H1 (cell line): Measurements from ENCODE around the gene SLC9A4. TPM values are rescaled to one million over a fixed set of nuclear protein-coding genes. Genes with fewer than 3 reads are reported as not detected.

Source experiments
- CTCF ChIA-PET: fragments of 300-600 bp; sonication (Branson Sonifier 250); formaldehyde crosslinking; loops from one replicate; lab custom pipeline; 2021; ENCODE audit not compliant: partially characterized antibody; lab: Charles Lee
- POLR2A ChIA-PET: fragments of 300-600 bp; sonication (Branson Sonifier 250); formaldehyde crosslinking; loops from one replicate; lab custom pipeline; 2021; ENCODE audit warnings: inconsistent platforms; ENCODE audit not compliant: partially characterized antibody; lab: Charles Lee
- DNase-seq, 2 experiments: peaks; one replicate each; pipeline versions ENCODE4 v3.0.0 to v3.0.0-alpha.2; 2010 to 2022; ENCODE audit warnings: low spot score in 2 of 2, low read depth in 1 of 2, mixed read lengths in 1 of 2
- FAIRE-seq: peaks from 2 replicates; lab custom pipeline; 2011; peaks lifted over from hg19 to GRCh38; lab: Jason Lieb, UNC
- H2AFZ ChIP-seq: 2 replicates; pipeline ENCODE4 v1.8.1; 2012; ENCODE audit warnings: low read length, inconsistent platforms
- H2AK5ac ChIP-seq: 2 replicates; pipeline ENCODE4 v1.6.1; 2013; ENCODE audit warnings: low read depth, low read length
- H2BK120ac ChIP-seq: replicated peaks from 2 replicates; pipeline ENCODE3; 2013; ENCODE audit warnings: low read depth, low read length, inconsistent platforms
- H2BK12ac ChIP-seq: 2 replicates; pipeline ENCODE4 v1.6.1; 2013; ENCODE audit warnings: low read depth, low read length
- H2BK15ac ChIP-seq: 2 replicates; pipeline ENCODE4 v1.6.1; 2013; ENCODE audit warnings: low read length
- H2BK20ac ChIP-seq: 2 replicates; pipeline ENCODE4 v1.6.1; 2013; ENCODE audit warnings: low read length
- H2BK5ac ChIP-seq: 2 replicates; pipeline ENCODE4 v1.6.1; 2013; ENCODE audit warnings: low read depth, low read length
- H3K14ac ChIP-seq: 2 replicates; pipeline ENCODE4 v1.6.1; 2013; ENCODE audit warnings: inconsistent platforms; ENCODE audit not compliant: insufficient read length
- H3K18ac ChIP-seq: 2 replicates; pipeline ENCODE4 v1.6.1; 2013; ENCODE audit warnings: low read length; ENCODE audit errors: extremely low read depth
- H3K23ac ChIP-seq: 2 replicates; pipeline ENCODE4 v1.6.1; 2013; ENCODE audit warnings: inconsistent platforms; ENCODE audit not compliant: insufficient read length
- H3K23me2 ChIP-seq: 2 replicates; pipeline ENCODE4 v1.6.1; 2013; ENCODE audit warnings: low read depth, low read length
- H3K27ac ChIP-seq: 2 replicates; pipeline ENCODE4 v1.6.1; 2011; ENCODE audit warnings: low read depth, low read length, inconsistent platforms
- H3K27me3 ChIP-seq, 4 experiments: replicated peaks in 1 of 4; 1 replicate in 1 of 4; 2 replicates in 3 of 4; pipeline versions ENCODE4 v1.6.1 to v1.8.1; 2011 to 2013; ENCODE audit warnings: low read length in 3 of 4, mild to moderate bottlenecking in 3 of 4, inconsistent platforms in 2 of 4, mixed read lengths in 2 of 4, moderate library complexity in 1 of 4; ENCODE audit not compliant: control insufficient read depth in 3 of 4, insufficient read depth in 3 of 4; ENCODE audit errors: extremely low read depth in 1 of 4
- H3K36me3 ChIP-seq, 4 experiments: 2 replicates each; pipeline versions ENCODE4 v1.6.1 to v1.8.1; 2011 to 2013; ENCODE audit warnings: mild to moderate bottlenecking in 4 of 4, low read length in 3 of 4, moderate library complexity in 2 of 4, control low read depth in 1 of 4, inconsistent platforms in 1 of 4; ENCODE audit not compliant: insufficient read depth in 4 of 4, control insufficient read depth in 2 of 4
- H3K4ac ChIP-seq: replicated peaks from 2 replicates; pipeline ENCODE3; 2013; ENCODE audit warnings: low read length, low read depth, mixed read lengths, inconsistent platforms; ENCODE audit not compliant: insufficient read length
- H3K4me1 ChIP-seq, 4 experiments: replicated peaks in 1 of 4; 1 replicate in 1 of 4; 2 replicates in 3 of 4; pipeline versions ENCODE4 v1.6.1 to v1.8.1; 2011 to 2013; ENCODE audit warnings: low read length in 3 of 4, inconsistent platforms in 2 of 4, mixed read lengths in 1 of 4; ENCODE audit not compliant: insufficient read depth in 4 of 4, control insufficient read depth in 3 of 4
- H3K4me2 ChIP-seq, 2 experiments: 2 replicates each; pipeline versions ENCODE4 v1.6.1 to v1.8.1; 2011 to 2013; ENCODE audit warnings: low read depth in 2 of 2, low read length in 2 of 2, control low read depth in 1 of 2, inconsistent platforms in 1 of 2, mild to moderate bottlenecking in 1 of 2; ENCODE audit not compliant: insufficient read depth in 1 of 2
- H3K4me3 ChIP-seq, 4 experiments: fragments of 200-600, 300-600 bp in 1 of 4; sonication (generic), shearing (Covaris generic), sonication (Bioruptor Twin) in 1 of 4; 2 replicates each; pipeline versions ENCODE4 v1.5.1 to v1.8.1; 2011 to 2016; ENCODE audit warnings: low read length in 4 of 4, low read depth in 3 of 4, control low read depth in 2 of 4, inconsistent platforms in 2 of 4, mild to moderate bottlenecking in 2 of 4, mixed read lengths in 1 of 4, moderate library complexity in 1 of 4; ENCODE audit not compliant: insufficient read depth in 2 of 4; ENCODE audit errors: extremely low read depth in 1 of 4
- H3K56ac ChIP-seq: replicated peaks from 2 replicates; pipeline ENCODE3; 2013; ENCODE audit warnings: low read depth, mild to moderate bottlenecking, mixed read lengths, low read length, inconsistent platforms; ENCODE audit not compliant: insufficient read length
- H3K79me1 ChIP-seq: 2 replicates; pipeline ENCODE4 v1.6.1; 2013; ENCODE audit warnings: low read depth, low read length, control low read depth
- H3K79me2 ChIP-seq, 2 experiments: 2 replicates each; pipeline versions ENCODE4 v1.6.1 to v1.8.1; 2012 to 2013; ENCODE audit warnings: low read length in 2 of 2, mild to moderate bottlenecking in 2 of 2, inconsistent platforms in 1 of 2; ENCODE audit not compliant: insufficient read depth in 2 of 2, control insufficient read depth in 1 of 2
- H3K9ac ChIP-seq, 4 experiments: replicated peaks in 1 of 4; 1 replicate in 1 of 4; 2 replicates in 3 of 4; pipeline versions ENCODE4 v1.6.1 to v1.8.1; 2011 to 2013; ENCODE audit warnings: low read depth in 3 of 4, low read length in 3 of 4, control low read depth in 2 of 4, mild to moderate bottlenecking in 2 of 4, moderate library complexity in 2 of 4, inconsistent platforms in 1 of 4; ENCODE audit errors: extremely low read depth in 1 of 4
- H3K9me3 ChIP-seq, 2 experiments: 2 replicates each; pipeline versions ENCODE4 v1.6.1 to v1.8.1; 2012 to 2013; ENCODE audit warnings: mild to moderate bottlenecking in 2 of 2, moderate library complexity in 2 of 2, control low read depth in 1 of 2, inconsistent platforms in 1 of 2, low read depth in 1 of 2, low read length in 1 of 2, mixed read lengths in 1 of 2; ENCODE audit not compliant: insufficient read depth in 2 of 2
- H4K20me1 ChIP-seq, 2 experiments: replicated peaks in 1 of 2; 2 replicates each; pipeline versions ENCODE3 to v1.8.1; 2011 to 2013; ENCODE audit warnings: inconsistent platforms in 2 of 2, low read length in 2 of 2, mild to moderate bottlenecking in 1 of 2; ENCODE audit not compliant: insufficient read depth in 2 of 2, control insufficient read depth in 1 of 2
- H4K5ac ChIP-seq: 2 replicates; pipeline ENCODE4 v1.6.1; 2013; ENCODE audit warnings: low read length, low read depth, mixed read lengths, inconsistent platforms; ENCODE audit not compliant: insufficient read length
- H4K8ac ChIP-seq: 2 replicates; pipeline ENCODE4 v1.8.0; 2013; ENCODE audit warnings: mild to moderate bottlenecking, moderate library complexity, low read length, inconsistent platforms; ENCODE audit not compliant: insufficient read depth; ENCODE audit errors: extremely low read depth
- H4K91ac ChIP-seq: replicated peaks from 2 replicates; pipeline ENCODE3; 2013; ENCODE audit warnings: low read length, mixed read lengths, inconsistent platforms; ENCODE audit not compliant: insufficient read length
- BACH1 ChIP-seq: IDR thresholded peaks from 2 replicates; pipeline ENCODE4 v1.6.1; 2012; ENCODE audit warnings: low read length, improper control_type of control experiment
- BRCA1 ChIP-seq: IDR thresholded peaks from 2 replicates; pipeline ENCODE4 v1.6.1; 2012; ENCODE audit warnings: low read depth, low read length, improper control_type of control experiment
- CEBPB ChIP-seq: IDR thresholded peaks from 2 replicates; pipeline ENCODE4 v1.6.1; 2012; ENCODE audit warnings: low read depth, low read length
- CHD1 ChIP-seq: IDR thresholded peaks from 2 replicates; pipeline ENCODE4 v1.6.1; 2012; ENCODE audit warnings: low read depth, low read length, improper control_type of control experiment
- CHD2 ChIP-seq: IDR thresholded peaks from 2 replicates; pipeline ENCODE4 v1.6.1; 2012; ENCODE audit warnings: low read length, improper control_type of control experiment
- EGR1 ChIP-seq: IDR thresholded peaks from 2 replicates; pipeline ENCODE4 v1.6.1; 2011; ENCODE audit warnings: low read depth, low read length, borderline replicate concordance
- HDAC2 ChIP-seq, 2 experiments: fragments of 300-600 bp in 1 of 2; sonication (generic) in 1 of 2; IDR thresholded peaks; 2 replicates each; pipeline ENCODE4 v1.6.1; 2011 to 2012; ENCODE audit warnings: low read depth in 2 of 2, low read length in 2 of 2, mild to moderate bottlenecking in 2 of 2, moderate library complexity in 2 of 2, borderline replicate concordance in 1 of 2, inconsistent platforms in 1 of 2
- HDAC6 ChIP-seq: IDR thresholded peaks from one replicate; pipeline ENCODE4 v1.7.1; 2012; ENCODE audit warnings: low read depth, mild to moderate bottlenecking, inconsistent platforms, low read length, moderate library complexity
- JUN ChIP-seq: IDR thresholded peaks from 2 replicates; pipeline ENCODE4 v1.6.1; 2011; ENCODE audit warnings: low read depth, mild to moderate bottlenecking, improper control_type of control experiment, low read length
- KDM5A ChIP-seq: fragments of 200-600 bp; IDR thresholded peaks from 2 replicates; pipeline ENCODE4 v1.7.1; 2012; ENCODE audit warnings: mild to moderate bottlenecking, low read length, inconsistent platforms, mixed read lengths
- RAD21 ChIP-seq, 2 experiments: IDR thresholded peaks in 1 of 2; conservative IDR thresholded peaks in 1 of 2; 2 replicates each; pipeline ENCODE4 v1.6.1; 2011; ENCODE audit warnings: low read depth in 2 of 2, low read length in 2 of 2, improper control_type of control experiment in 1 of 2, inconsistent platforms in 1 of 2, mild to moderate bottlenecking in 1 of 2, moderate library complexity in 1 of 2
- RFX5 ChIP-seq: IDR thresholded peaks from 2 replicates; pipeline ENCODE4 v1.6.1; 2011; ENCODE audit warnings: low read depth, low read length, improper control_type of control experiment, borderline replicate concordance
- SP2 ChIP-seq: IDR thresholded peaks from 2 replicates; pipeline ENCODE4 v1.6.1; 2012; ENCODE audit warnings: mild to moderate bottlenecking, low read length, inconsistent platforms
- TAF1 ChIP-seq: IDR thresholded peaks from 2 replicates; pipeline ENCODE4 v1.6.1; 2011; ENCODE audit warnings: mild to moderate bottlenecking, low read depth, low read length
- ZNF274 ChIP-seq: IDR thresholded peaks from 2 replicates; pipeline ENCODE4 v1.7.0; 2012; ENCODE audit warnings: low read length, borderline replicate concordance; ENCODE audit errors: extremely low read depth
- WGBS, 2 experiments: shearing (Covaris generic) in 1 of 2; methylation state at CpG; one replicate each; pipeline versions ENCODE4 v1.1.6 to v1.1.7; 2013 to 2015; ENCODE audit warnings: low lambda C conversion rate in 2 of 2, mixed read lengths in 2 of 2, inconsistent platforms in 1 of 2, low coverage in 1 of 2, missing lambda C conversion rate in 1 of 2; ENCODE audit not compliant: insufficient replicate concordance in 2 of 2, insufficient coverage in 1 of 2, insufficient read length in 1 of 2; ENCODE audit errors: extremely low coverage in 1 of 2, missing lambda C conversion rate in 1 of 2; 5-methylcytosine and 5-hydroxymethylcytosine counted together
- polyA plus RNA-seq, 7 experiments: library from polyadenylated mRNA; depleted of rRNA in 3 of 7; stranded (reverse) in 5 of 7; unstranded in 2 of 7; fragments of >200 nt in 5 of 7; fragments of 200-250 nt in 2 of 7; gene quantifications; 1 replicate in 5 of 7; 2 replicates in 1 of 7; 4 replicates in 1 of 7; pipeline versions ENCODE4 v1.2.1 to v1.2.3, GENCODE V29; 2011 to 2013; ENCODE audit warnings: missing spikeins in 2 of 7, mixed read lengths in 2 of 7
- total RNA-seq: library from RNA; stranded (reverse); fragmentation: NEBNext Ultra II Directional; extraction: Animal tissue kit (Norgen Biotek cat#: 25700); gene quantifications from 2 replicates; pipeline ENCODE4 v1.2.1, GENCODE V29; 2021

The SLC9A4 gene
- total and polyA plus RNA-seq, 2 of the 8 experiments (the other 6 are each of a cell fraction or from before 2014, with no cell fraction given) = not detected

DNA sequence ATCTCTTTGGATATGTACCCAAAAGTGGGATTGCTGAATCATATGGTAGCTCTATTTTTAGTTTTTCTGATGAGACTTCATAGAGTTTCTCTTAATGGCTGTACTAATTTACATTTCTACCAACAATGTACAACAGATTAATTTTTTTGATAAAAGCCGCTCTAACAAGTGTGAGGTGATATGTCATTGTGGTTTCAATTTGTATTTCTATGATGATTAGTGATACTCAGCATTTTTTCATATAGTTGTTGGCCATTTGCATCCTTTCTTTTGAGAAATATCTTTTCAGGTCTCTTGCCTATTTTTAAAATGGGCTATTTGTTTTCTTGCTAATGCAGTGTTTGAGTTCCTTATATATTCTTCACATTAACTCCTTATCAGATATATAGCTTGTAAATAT, 45.8 kb upstream of the SLC9A4 start:
- H3K27ac ChIP-seq = no peak overlapping the region
- H3K4ac ChIP-seq = no peak overlapping the region
- no peak overlapping the region for H3K14ac ChIP-seq
- H3K9ac ChIP-seq = no peak overlapping the region
- H4K20me1 ChIP-seq = no peaks in the 10 kb centered on the region
- no peak overlapping the region for H2AFZ ChIP-seq
- H3K36me3 ChIP-seq = no peaks in the 10 kb centered on the region
- POLR2A ChIA-PET = no interaction called here
- H2AK5ac ChIP-seq = no peak overlapping the region
- no peaks in the 10 kb centered on the region for H3K23me2 ChIP-seq
- no peaks in the 10 kb centered on the region for H3K79me1 ChIP-seq
- no peak overlapping the region for H3K23ac ChIP-seq
- H3K18ac ChIP-seq = no peak overlapping the region
- no peak overlapping the region for H2BK120ac ChIP-seq
- H3K4me1 ChIP-seq = no peaks in the 10 kb centered on the region
- no peak for TF ChIP-seq ZNF274
- no peak for TF ChIP-seq RFX5
- no peak for TF ChIP-seq RAD21 (IDR thresholded peaks at IDR 0.05 in 1 of 2, conservative IDR thresholded peaks at IDR 0.05 in 1 of 2; ENCODE audit: low read depth in 2 of 2, low read length in 2 of 2)
- no peak for TF ChIP-seq TAF1
- TF ChIP-seq JUN = no peak
- TF ChIP-seq EGR1 = no peak
- no peak for TF ChIP-seq CHD1
- TF ChIP-seq HDAC6 = no peak
- no peak for TF ChIP-seq HDAC2 (IDR thresholded peaks at IDR 0.05; ENCODE audit: borderline replicate concordance in 1 of 2, low read depth in 2 of 2, low read length in 2 of 2)
- no peak for TF ChIP-seq KDM5A
- TF ChIP-seq BACH1 = no peak
- TF ChIP-seq CEBPB = no peak
- TF ChIP-seq CHD2 = no peak
- no peak for TF ChIP-seq BRCA1
- no peak for TF ChIP-seq SP2
- no peak overlapping the region for H4K5ac ChIP-seq
- H2BK20ac ChIP-seq = no peak overlapping the region
- no peak overlapping the region for H3K56ac ChIP-seq
- H2BK12ac ChIP-seq = no peak overlapping the region
- no peak overlapping the region for H4K91ac ChIP-seq
- H2BK5ac ChIP-seq = no peak overlapping the region
- H3K79me2 ChIP-seq = no peaks in the 10 kb centered on the region
- CTCF ChIA-PET = interaction anchor here (0.7 to 1.1 kb wide), 4 partner anchors 10 to 189 kb away, joined by 3 to 4 read pairs (median 4); no protein-coding TSS in a partner anchor
- DNase-seq (no peak), FAIRE-seq (no peak)
- H3K4me3 ChIP-seq = no peak overlapping the region
- no peaks in the 10 kb centered on the region for H3K9me3 ChIP-seq
- H4K8ac ChIP-seq = no peak overlapping the region
- H3K27me3 ChIP-seq = no peaks in the 10 kb centered on the region
- no peak overlapping the region for H3K4me2 ChIP-seq
- WGBS, 2 experiments = 45% methylated on average over 1 of the region's 1 CpG; no CpG with 5 or more reads in 1 of the 2 experiments
- H2BK15ac ChIP-seq = no peak overlapping the region
